HG02798 (cell line): ENCODE data around the gene SMG6.
"Not testable (repeated sequence)": the region's sequence is repeated elsewhere in the genome, so short reads cannot be mapped to it uniquely, and the experiment has no call there.

Experiments used
- ATAC-seq: cut with Tn5 transposase; IDR thresholded peaks from one replicate; pipeline ENCODE4 v1.9.1; 2021; ENCODE audit warnings: mild to moderate bottlenecking; ENCODE audit not compliant: unreplicated experiment, poor library complexity

Gene SMG6

DNA sequence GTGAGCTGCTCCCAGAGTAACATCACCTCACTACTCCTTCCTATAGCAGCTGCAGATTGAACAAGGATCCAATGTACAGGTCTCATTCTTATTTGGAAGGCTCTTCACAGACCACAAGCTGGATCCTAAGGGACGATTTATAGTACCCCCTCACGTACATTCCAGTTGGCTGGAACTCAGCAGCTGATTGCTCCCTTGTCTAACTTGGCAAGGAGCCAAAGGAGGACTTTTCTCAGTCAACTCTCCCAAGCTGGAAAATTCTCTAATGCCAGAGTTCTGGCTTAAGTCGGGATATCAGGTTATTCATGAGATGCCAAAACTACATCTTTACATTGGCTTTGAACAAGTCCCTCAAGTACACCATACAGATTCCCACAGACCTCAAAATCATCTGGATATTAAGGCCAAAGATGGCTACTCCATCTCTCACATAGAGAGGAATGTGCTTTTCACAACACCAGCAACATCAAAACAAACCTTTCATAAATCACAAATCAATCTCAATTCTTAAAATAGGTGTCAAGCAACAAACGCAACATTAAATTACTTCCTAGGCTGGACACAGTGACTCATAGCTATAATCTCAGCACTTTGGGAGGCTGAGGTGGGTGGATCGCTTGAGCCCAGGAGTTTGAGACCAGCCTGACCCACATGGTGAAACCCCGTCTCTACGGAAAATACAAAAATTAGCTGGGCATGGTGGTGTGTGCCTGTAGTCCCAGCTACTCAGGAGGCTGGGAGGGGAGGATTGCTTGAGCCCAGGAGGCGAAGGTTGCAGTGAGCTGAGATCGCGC is 39.3 kb downstream of the SMG6 start:
- ATAC-seq = no peak

DNA sequence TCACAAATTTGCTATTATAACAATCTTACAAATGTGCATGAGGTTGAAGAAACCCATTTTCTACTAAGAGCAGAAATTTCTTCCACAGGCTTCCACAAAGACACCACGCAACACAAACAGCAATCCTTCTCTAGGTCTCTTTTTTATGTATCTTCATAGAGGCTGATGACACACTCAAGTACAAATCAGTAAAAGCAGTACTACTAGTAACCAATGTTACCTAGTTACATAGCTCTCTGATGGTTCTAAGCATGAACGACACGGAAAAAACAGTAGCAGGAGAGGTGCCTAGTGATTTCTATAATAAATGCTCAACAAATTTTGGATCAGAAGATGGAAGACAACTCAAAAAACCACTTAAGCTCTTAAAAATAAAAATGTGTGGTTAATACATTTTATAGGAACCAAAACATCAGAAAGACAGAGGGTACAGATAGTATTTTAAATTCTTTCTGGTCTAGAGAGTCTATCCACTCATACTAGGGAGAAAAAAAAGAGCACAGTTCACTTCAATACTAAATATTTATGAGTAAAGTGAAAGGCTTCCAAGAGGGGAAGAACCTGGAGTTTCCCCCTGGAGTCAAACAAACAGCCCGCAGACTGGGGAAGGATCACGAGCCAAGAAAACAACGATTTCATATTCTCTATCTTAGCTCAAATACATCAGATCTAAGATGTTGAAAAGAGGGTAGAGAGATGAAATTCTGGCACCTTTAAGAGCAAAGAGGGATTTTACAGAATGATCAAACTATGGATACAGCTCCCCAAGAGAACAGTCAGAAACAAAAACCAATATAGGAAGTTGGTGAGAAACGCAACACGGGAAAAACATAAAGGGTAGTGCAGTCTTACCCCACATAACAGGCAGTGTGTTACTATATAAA is 40.2 kb downstream of the SMG6 start:
- ATAC-seq = no peak

DNA sequence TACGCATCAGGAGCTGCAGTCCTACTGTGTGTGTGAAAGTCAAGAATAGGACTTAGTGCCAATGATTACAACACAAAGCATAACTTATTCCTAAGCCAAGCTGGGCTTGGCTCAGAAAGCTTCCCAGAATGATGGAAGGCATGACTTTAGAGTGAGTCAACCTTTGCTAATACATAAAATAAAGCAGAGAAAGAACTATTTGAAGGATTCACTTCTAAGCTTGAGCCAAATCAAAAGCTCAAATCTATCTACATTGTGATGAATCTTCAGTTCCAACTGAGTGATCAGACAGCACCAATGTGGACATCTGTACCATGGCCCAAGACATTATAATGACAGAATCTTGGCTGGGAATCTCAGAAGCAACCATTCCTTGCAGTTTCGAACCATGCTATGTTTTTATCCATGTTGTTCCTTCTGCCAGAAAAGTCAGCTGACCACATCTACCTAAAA is 41.4 kb downstream of the SMG6 start:
- ATAC-seq = no peak

DNA sequence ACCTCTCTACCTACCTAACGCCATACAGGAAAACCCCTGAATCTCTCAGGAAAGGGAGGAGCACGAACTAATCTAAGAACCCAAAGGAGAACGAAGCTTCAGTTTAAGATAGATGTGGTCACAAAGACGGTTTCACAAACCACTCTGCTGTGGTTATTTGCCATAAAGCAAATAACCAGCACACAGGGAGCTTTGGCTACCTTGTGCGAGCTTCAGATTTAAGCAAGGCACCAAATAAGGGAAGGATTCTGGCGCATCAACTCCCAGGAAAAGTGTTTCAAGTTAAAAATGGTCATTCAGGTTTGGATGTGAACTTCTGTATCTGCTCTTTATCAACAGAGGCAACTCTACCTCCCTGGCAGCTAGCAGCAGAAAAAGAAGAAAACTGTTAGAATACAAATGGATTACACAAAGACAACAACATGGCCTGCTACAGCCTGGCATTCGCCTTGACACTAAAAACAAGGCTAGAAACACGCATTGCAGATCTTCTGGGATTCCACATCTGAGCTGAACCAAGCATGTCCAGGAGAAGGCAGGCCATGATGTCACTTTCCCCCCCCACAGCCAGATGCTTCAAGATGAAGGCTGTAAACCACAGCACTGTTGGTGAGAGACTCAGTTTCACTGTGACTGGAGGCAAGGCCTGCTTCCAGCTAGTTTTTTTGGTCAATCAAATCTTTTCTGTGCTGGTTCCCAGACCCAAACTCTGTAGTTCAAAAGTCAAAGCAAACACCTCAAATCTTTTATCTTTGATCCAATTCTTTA is 43.6 kb downstream of the SMG6 start:
- peak; percentile 85 for ATAC-seq

DNA sequence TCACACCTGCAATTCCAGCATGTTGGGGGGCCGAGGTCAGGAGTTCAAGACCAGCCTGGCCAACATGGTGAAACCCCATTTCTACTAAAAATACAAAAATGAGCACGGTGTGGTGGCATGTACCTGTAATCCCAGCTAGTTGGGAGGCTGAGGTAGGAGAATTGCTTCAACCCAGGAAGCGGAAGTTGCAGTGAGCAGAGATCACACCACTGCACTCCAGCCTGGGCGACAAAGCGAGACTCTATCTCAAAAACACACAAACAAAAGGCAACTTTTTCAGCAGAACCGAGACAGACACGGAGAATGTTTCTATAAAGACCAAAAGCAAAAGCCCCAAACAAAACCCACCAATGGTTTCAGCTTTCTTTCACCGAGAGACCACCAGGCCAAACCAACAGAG is 44.8 kb downstream of the SMG6 start:
- not testable (repeated sequence) for ATAC-seq

DNA sequence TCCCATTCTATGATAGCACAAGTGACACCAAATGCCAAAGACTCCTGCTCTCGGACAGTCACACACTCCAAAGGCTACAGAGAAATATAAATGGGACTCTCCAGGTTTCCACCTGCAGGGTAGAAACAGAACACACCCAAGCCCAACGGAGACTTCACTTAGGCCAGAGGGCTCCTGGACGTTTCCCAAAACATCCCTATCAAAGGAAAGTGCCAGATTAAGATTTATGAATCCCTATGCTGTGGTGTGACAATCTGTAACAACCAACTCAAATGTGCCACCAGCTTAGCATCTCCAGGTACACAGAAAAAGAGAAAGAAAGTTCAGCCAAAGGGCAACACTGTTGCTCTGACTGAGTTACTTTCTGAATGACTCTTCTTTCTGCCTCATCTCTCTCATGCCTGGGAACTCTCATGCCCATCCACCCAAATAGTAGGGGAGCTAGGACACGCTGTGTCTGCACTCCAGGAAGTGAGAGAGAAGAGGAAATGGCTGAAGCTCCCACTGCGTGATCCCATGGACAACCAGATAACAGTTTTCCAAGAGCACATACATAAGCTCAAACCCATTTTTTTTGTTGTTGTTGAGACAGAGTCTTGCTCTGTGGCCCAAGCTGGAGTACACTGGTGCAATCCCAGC is 49.7 kb downstream of the SMG6 start:
- peak; percentile 68 for ATAC-seq

DNA sequence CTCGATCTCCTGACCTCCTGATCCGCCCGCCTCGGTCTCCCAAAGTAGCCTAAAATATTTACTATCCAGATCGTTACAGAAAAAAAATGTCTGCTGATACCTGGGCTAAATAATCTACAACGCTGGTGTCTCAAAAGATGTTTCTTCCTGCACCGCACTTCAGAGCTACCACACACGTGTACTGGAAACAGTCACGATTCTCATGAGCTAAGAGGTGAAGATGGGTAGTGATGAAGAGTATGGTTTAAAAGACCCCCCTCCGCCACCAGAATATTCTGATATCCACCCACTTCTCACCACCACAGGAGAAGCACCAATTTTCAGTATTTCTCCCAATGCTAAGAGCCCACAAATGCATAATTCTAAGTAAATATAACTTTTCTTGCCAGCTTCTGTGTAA is 50.2 kb downstream of the SMG6 start:
- no peak for ATAC-seq

DNA sequence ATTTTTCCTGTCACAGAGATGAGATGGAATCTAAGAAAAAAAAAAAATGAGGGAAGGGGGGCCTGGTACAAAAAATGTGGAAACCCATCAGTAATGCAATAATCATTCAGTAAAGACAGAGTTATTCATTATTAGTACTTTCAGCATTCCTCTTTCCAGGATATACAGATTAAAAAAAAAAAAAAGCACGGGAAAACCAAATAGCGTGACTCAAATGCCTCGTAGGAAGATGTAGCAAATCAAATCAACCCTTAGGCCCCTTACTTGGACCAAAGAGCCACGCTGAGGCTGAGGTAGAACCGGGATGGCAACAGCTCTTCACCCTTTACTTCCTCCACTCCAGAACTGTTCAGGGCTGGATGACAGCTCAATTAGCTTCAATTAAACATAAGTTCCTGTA is 52.5 kb downstream of the SMG6 start:
- ATAC-seq = no peak

DNA sequence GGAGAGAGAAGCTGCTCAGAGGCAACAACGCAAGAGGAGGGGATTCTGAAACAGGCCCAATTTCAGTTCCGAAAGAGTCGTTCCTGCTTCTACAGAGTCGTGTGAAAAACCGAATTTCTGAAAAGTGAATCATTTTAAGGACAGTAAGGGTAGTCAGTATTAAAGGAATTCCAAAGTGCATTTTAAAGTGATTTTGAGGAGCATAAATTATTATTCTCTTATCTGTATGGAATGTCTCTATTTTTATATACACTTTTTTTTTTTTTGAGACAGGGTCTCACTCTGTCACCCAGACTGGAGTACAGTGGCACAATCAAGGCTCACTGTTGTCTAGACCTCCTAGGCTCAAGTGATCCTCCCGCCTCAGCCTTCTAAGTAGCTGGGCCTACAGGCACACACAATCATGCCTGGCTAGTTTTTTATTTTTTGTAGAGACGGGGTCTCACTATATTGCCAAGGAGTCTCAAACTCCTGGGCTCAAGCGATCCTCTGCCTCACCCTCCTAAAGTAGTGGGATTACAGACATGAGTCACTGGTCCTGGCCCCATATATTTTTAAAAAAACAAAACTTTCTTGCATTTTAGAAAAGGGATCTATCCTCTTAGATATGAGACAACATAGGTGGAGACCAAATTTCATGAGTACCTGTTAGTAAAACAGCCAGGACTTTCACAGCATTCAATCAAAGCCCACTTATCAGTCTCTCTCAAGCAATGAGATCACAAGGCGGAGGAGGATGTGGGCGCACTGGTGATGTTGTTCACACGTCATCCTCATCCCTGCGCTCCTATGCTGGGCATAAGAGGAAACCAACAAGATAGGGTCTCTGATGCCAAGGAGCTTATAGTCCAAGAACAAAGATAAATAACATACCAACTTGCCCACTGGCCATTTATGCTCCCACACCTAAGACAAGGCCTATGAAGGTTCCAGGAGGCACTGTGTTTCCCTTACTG is 53.2 kb downstream of the SMG6 start:
- no peak for ATAC-seq

DNA sequence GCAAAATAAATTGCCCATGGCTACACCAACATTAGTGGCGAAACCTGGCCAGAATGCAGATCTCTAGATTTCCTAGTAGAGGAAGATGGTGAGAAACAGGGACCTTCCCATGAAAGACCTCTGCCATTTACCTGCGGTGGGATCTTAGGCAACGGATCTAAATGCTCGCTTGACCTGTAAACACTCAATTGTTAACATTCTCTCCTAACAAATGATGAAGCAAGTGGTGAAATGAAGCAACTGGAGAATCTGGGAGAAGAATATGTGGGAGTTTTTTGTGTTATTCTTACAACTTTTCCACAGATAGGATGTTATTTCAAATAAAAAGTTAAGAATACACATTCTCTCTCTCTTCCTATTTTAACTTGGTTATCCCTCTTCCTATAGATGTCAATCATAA is 56.6 kb downstream of the SMG6 start:
- no peak for ATAC-seq

DNA sequence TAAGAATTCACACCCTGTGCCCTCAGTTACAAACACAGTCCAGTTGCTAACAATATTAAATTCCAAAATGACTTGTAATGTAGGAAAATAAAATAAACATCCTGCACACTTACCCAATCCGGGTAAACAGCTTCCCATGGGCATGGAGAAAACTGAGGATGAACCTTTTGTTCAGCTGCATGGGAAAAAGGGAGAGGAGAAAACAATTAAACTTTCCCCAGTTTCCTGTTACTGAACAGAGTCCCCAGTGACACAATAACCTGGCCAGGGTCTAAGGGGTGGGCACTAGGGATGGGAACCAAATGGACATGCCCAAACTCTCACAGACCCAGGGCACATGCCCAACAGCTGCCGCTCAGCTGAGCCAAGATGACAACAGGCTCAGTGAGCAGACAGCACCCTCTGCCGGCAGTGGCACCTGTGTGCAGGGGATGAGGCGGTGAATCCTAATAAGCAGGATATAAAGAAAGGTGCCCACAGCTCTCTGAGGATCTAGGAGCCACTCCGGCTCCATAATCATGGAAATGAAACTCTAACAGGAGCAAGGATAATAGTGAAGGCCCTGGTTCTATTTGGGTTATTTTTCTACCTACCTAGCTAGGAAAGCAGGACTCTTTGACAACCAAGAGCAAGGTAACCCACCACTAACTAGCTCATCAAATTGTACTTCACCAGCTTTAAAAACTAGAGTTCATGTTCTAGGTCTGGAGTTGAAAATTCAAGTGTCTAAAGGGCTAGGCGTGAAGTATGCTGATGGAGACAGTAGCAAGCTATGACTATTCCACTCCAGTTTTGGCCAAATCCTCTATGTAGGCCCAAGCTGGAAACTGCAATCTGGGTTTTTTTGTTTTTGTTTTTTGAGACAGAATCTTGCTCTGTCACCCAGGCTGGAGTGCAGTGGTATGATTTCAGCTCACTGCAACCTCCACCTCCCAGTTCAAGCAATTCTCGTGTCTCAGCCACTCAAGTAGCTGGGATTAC is 58.8 kb downstream of the SMG6 start:
- ATAC-seq = peak; percentile 54

DNA sequence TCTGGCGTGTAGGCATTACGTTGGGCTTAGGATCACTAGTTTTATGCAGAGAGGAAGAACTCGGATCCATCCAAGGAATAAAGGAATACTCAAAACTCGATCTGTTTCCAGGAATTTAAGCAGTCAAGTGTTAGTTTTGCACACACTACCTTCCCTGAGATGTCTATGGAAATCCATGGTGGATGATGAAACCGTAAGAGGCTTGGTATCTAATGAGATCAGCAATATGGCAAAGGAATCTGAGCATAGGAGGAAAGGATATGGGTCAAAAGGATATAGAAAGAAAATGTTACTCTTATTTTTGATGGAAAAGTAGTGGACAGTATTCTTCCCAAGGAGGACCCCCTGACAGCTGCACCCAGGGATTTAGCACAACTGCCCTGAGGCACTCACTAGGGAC is 59.6 kb downstream of the SMG6 start:
- no peak for ATAC-seq

DNA sequence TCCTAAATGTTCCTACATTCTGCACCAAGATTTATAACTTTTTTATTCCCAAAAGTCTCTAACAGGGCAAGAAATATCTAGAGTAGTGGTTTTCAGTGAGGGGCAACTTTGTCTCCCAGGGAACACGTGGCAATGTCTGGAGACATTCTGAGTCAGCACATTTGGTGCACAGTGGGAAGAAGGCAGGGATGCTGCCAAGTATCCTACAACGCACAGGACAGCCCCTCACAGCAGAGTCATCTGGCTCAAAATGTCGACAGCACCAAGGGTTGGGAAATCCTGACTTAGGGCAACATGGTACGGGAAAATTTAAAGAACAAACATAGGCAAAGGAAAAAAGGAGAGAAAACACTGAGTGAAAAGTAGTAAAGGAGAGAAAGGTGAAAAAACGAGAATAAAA is 61.8 kb downstream of the SMG6 start:
- ATAC-seq = no peak

DNA sequence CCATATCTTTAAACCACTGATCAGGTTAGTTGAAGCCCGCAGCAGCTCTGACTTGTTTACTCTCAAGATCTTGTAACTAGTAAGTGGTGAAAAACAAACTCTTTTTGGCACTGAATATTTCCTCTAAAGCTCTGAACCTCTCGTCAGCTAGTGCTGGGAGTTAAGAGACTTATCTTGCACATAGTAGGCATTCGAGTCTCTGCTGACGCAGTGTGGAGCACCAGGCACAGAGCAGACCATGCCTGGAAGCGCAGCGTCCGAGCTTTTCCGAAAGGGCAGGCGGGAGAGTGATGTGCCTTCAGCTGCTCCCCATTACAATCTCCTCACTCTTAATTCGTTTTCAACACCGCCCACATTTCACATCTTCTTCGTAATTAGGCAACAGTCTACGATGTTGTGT is 63.0 kb downstream of the SMG6 start:
- no peak for ATAC-seq

DNA sequence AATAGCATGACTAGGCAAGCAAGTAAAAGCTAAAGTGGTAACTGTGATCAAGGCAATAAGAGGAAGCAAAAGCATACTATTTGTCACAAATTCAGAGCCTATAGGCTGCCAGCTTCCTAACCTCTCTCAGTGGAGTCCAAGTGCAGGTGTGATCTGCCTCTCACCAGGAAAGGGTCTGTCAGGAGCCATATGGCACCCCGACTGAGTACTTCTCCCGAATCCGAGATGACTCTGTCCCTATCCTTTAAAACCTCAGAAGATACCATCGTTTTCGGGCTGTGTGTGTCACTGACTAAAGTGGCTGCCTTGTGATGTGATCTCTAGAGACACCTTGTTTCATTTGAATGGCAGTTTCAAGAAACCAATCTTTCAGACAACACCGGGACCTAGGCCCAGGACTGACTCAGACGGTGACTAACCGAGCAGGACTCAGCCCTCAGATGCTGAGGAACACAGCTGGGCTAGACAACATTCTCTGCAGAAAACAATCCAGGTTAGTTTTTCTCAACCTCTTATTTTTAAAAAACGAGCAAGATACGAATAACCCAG is 63.6 kb downstream of the SMG6 start:
- peak; percentile 67 for ATAC-seq

DNA sequence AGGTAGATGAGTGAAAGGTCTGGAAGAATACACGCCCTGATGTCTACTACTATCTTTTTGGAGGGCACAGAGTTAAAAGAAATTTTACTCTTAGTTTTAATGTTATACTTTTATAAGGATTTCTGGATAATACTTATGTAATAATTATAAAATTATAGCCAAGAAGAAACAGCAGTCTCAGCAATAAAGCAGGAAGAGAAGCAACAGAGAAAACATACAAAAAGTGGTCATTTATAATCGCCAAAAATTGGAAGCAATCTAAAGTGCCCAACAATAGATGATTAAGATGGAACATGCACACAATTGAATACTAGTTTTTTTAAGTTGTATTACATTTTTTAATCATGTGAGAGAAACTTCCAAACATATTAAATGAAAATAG is 64.4 kb downstream of the SMG6 start:
- ATAC-seq = no peak

DNA sequence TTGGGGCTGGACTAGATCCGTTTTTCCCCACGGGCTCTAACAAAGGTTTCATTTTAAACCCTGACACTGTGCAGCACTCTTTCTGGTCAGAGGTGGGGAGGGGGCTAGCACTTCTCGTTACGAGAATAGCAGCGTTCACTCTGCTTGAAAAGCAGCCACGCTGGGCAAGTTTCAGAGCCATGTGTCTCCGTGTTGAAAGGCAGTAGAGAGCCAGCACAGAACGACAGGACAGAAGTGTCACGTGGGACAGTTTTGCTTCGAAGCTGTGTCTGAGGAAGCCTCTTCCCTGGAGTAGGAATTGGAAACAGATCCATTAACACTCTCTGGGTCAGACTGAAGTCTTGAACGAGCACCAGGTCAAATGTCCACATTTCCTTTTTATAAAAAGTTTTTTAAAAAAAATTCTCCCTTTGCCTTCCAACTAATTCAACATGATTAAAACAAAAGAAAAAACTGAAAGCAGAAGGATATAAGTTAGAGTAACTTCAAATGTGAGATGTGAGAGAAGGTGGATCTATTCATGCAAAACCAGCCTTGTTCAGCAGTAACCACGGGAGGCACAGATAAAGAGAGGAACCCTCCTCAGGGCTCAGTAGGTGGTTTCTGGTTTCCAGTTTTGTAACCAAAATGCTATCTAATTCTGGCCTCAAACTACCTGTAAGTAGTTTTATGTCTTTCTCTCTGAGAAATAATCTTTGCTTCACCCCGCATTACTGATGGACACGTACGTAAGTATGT is 65.0 kb downstream of the SMG6 start:
- ATAC-seq = peak; percentile 75
